Caco-2 (cell line): Measurements from ENCODE around the gene MYO16. TPM values are rescaled to one million over a fixed set of nuclear protein-coding genes. Genes with fewer than 3 reads are reported as not detected.

Source experiments
- BruUV-seq: library from RNA; stranded (reverse); fragments of 400-500 nt; replicated peaks from 2 replicates; lab custom pipeline; 2021; lab: Mats Ljungman, UMichigan
- CTCF ChIA-PET: fragments of 300-600 bp; sonication (Branson Sonifier 250); formaldehyde crosslinking; loops from one replicate; lab custom pipeline; 2022; ENCODE audit warnings: antibody characterized with exemption; lab: Charles Lee
- POLR2A ChIA-PET: fragments of 300-600 bp; sonication (Branson Sonifier 250); formaldehyde crosslinking; loops from one replicate; lab custom pipeline; 2022; ENCODE audit warnings: antibody characterized with exemption; lab: Charles Lee
- DNase-seq, 2 experiments: peaks; one replicate each; pipeline versions ENCODE4 v3.0.0 to v3.0.0-alpha.2; 2020 to 2022
- H3K27me3 ChIP-seq: replicated peaks from 2 replicates; pipeline ENCODE4 v1.6.0; 2011; ENCODE audit warnings: low read length; ENCODE audit not compliant: control insufficient read depth, insufficient read depth
- H3K36me3 ChIP-seq: 2 replicates; pipeline ENCODE4 v1.5.1; 2011; ENCODE audit warnings: low read length; ENCODE audit not compliant: control insufficient read depth, insufficient read depth
- H3K4me1 ChIP-seq: fragments of 250-450 bp; sonication (Bioruptor Pico); 2 replicates; pipeline ENCODE4 v1.5.1; 2020; ENCODE audit warnings: mild to moderate bottlenecking
- H3K4me3 ChIP-seq: 2 replicates; pipeline ENCODE4 v1.5.1; 2011; ENCODE audit warnings: low read depth, mild to moderate bottlenecking, control low read depth, low read length
- H3K9me3 ChIP-seq: fragments of 250-450 bp; sonication (Bioruptor Pico); 2 replicates; pipeline ENCODE4 v1.5.1; 2020; ENCODE audit warnings: mild to moderate bottlenecking, moderate library complexity
- H3K27ac Mint-ChIP-seq: one replicate; pipeline ENCODE4 v1.8.0; 2022; ENCODE audit warnings: mixed read lengths; ENCODE audit not compliant: unreplicated experiment
- H3K27me3 Mint-ChIP-seq: one replicate; pipeline ENCODE4 v1.8.0; 2022; ENCODE audit warnings: mixed read lengths; ENCODE audit not compliant: insufficient read depth, unreplicated experiment
- H3K36me3 Mint-ChIP-seq: one replicate; pipeline ENCODE4 v1.8.0; 2022; ENCODE audit warnings: mild to moderate bottlenecking, mixed read lengths; ENCODE audit not compliant: insufficient read depth, unreplicated experiment
- H3K4me1 Mint-ChIP-seq: one replicate; pipeline ENCODE4 v1.8.0; 2022; ENCODE audit warnings: low read depth, mixed read lengths; ENCODE audit not compliant: unreplicated experiment
- H3K4me3 Mint-ChIP-seq: one replicate; pipeline ENCODE4 v1.8.0; 2022; ENCODE audit warnings: mild to moderate bottlenecking, moderate library complexity, mixed read lengths; ENCODE audit not compliant: unreplicated experiment
- H3K9me3 Mint-ChIP-seq: one replicate; pipeline ENCODE4 v1.8.0; 2022; ENCODE audit warnings: mixed read lengths; ENCODE audit not compliant: unreplicated experiment
- CTCF ChIP-seq, 2 experiments: fragments of 200-600 bp in 1 of 2; IDR thresholded peaks; 1 replicate in 1 of 2; 2 replicates in 1 of 2; pipeline versions ENCODE4 v1.5.1 to v1.8.0; 2011 to 2022; ENCODE audit warnings: antibody characterized with exemption in 1 of 2, control low read depth in 1 of 2, inconsistent platforms in 1 of 2, low read depth in 1 of 2, low read length in 1 of 2, mild to moderate bottlenecking in 1 of 2, moderate library complexity in 1 of 2; ENCODE audit not compliant: insufficient read depth in 1 of 2, severe bottlenecking in 1 of 2, unreplicated experiment in 1 of 2
- intact Hi-C: fragments of 100-400 bp; cut with micrococcal nuclease; formaldehyde crosslinking; loops from one replicate; pipeline ENCODE4 v1.10.0; 2022; ENCODE audit not compliant: unreplicated experiment
- total RNA-seq: library from RNA; stranded (reverse); gene quantifications from 2 replicates; pipeline ENCODE4 v1.2.3, GENCODE V29; 2022

MYO16 gene
- total RNA-seq, 1 experiment from 2014 or later, result not detected

GRCh38 chr13:108929532-108930206 is 300.3 kb downstream of the MYO16 start:
- TF ChIP-seq CTCF (IDR thresholded peaks at IDR 0.05; ENCODE audit: insufficient read depth in 1 of 2, low read depth in 1 of 2, low read length in 1 of 2, severe bottlenecking in 1 of 2, unreplicated experiment in 1 of 2), result no peak
- Histone ChIP-seq H3K36me3 (no peaks in the 10 kb centered on the region), H3K27me3 (no peaks in the 10 kb centered on the region; the same call in 1 of the 2 replicates), H3K4me1 (no peaks in the 10 kb centered on the region), H3K4me3 (no peak overlapping the region), H3K9me3 (no peaks in the 10 kb centered on the region)
- Mint-ChIP-seq H3K4me1 (no peaks in the 10 kb centered on the region), H3K36me3 (no peaks in the 10 kb centered on the region), H3K27ac (no peak overlapping the region), H3K4me3 (no peak overlapping the region), H3K27me3 (peaks cover 8% of the 10 kb centered on the region), H3K9me3 (no peaks in the 10 kb centered on the region)
- intact Hi-C loops, result no loop called here
- POLR2A ChIA-PET, result no interaction called here
- DNase-seq, result no peak
- CTCF ChIA-PET, result no interaction called here
- no TSS peak for BruUV-seq

- Mint-ChIP-seq H3K4me3 (no peak overlapping the region), H3K4me1 (no peaks in the 10 kb centered on the region), H3K36me3 (no peaks in the 10 kb centered on the region), H3K27me3 (peaks cover 11% of the 10 kb centered on the region), H3K27ac (no peak overlapping the region), H3K9me3 (peaks cover 1% of the 10 kb centered on the region)
- no TSS peak for BruUV-seq
- no peak for DNase-seq
- Histone ChIP-seq H3K36me3 (no peaks in the 10 kb centered on the region), H3K9me3 (no peaks in the 10 kb centered on the region), H3K27me3 (no peaks in the 10 kb centered on the region), H3K4me3 (no peak overlapping the region), H3K4me1 (no peaks in the 10 kb centered on the region)
- ChIA-PET POLR2A (no interaction called here), CTCF (no interaction called here)
- intact Hi-C loops, result no loop called here
- TF ChIP-seq CTCF (IDR thresholded peaks at IDR 0.05; ENCODE audit: insufficient read depth in 1 of 2, low read depth in 1 of 2, low read length in 1 of 2, severe bottlenecking in 1 of 2, unreplicated experiment in 1 of 2), result no peak
Observed at GRCh38 chr13:108932196-108932595, 302.8 kb downstream of the MYO16 start.

GRCh38 chr13:108933061-108933460 is 303.6 kb downstream of the MYO16 start:
- no peaks in the 10 kb centered on the region for H3K36me3 Mint-ChIP-seq
- no peak overlapping the region for H3K27ac Mint-ChIP-seq
- ChIA-PET POLR2A (no interaction called here), CTCF (no interaction called here)
- intact Hi-C loops, result no loop called here
- no peaks in the 10 kb centered on the region for H3K4me1 Mint-ChIP-seq
- H3K27me3 Mint-ChIP-seq, result peaks cover 14% of the 10 kb centered on the region
- H3K4me3 ChIP-seq, result no peak overlapping the region
- no peaks in the 10 kb centered on the region for H3K36me3 ChIP-seq
- peaks cover 10% of the 10 kb centered on the region for H3K9me3 Mint-ChIP-seq
- BruUV-seq, result no TSS peak
- no peak for DNase-seq
- H3K4me1 ChIP-seq, result no peaks in the 10 kb centered on the region
- no peak overlapping the region for H3K4me3 Mint-ChIP-seq
- no peaks in the 10 kb centered on the region for H3K27me3 ChIP-seq
- TF ChIP-seq CTCF (IDR thresholded peaks at IDR 0.05; ENCODE audit: insufficient read depth in 1 of 2, low read depth in 1 of 2, low read length in 1 of 2, severe bottlenecking in 1 of 2, unreplicated experiment in 1 of 2), result no peak
- no peaks in the 10 kb centered on the region for H3K9me3 ChIP-seq
